Measurements from ENCODE around the gene TEF. TPM values are rescaled to one million over a fixed set of nuclear protein-coding genes. Genes with fewer than 3 reads are reported as not detected.

TEF gene
- total RNA-seq, 6 experiments from 2014 or later = 7.4 to 10.6 (median 9.4) TPM

- Mint-ChIP-seq H3K36me3 (ENCODE audit: low read depth) (peaks cover 23% of the 10 kb centered on the region), H3K27ac (peak overlapping the region; percentile 97), H3K9me3 (no peaks in the 10 kb centered on the region), H3K4me3 (peak overlapping the region; percentile 99), H3K27me3 (ENCODE audit: insufficient read depth) (peaks cover 15% of the 10 kb centered on the region), H3K4me1 (ENCODE audit: low read depth) (peaks cover 17% of the 10 kb centered on the region)
- DNase-seq = peak; percentile 36
- TF ChIP-seq CTCF (IDR thresholded peaks at IDR 0.05) = no peak
Measured at GRCh38 chr22:41447435-41448188, 65.9 kb downstream of the TEF start.

DNA sequence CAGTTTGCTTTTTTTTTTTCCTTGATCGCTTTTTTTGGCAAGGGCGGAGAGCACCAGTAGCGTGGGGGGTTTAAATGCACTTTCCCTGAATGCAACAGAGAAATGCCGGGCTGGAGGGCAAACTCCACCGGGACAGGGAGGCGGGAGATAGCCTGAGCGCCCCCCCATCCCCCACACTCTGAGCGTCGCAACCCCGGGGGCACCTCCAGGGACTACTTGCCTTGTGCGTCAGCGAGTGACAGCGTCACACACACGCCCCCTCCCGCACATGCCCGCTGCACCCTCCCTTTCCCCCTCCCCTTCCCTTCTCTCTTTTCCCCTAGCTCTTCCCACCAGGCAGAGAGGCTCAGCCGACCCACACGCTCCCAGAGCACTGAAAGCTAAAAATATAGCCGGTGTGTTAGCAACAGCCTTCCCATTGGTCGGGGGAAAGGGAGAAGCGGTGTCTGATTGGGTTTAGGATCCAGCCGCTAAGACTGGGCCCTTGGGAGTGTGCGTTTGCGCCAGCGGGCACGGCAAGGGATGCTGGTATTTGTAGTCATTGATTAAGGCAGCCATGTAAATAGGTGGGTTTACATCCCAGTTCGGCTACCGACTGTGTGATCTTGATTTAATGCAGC is 66.6 kb downstream of the TEF start:
- Mint-ChIP-seq H3K4me3 (peak overlapping the region; percentile 99), H3K4me1 (ENCODE audit: low read depth) (peaks cover 13% of the 10 kb centered on the region), H3K27me3 (ENCODE audit: insufficient read depth) (peaks cover 15% of the 10 kb centered on the region), H3K36me3 (ENCODE audit: low read depth) (peaks cover 23% of the 10 kb centered on the region), H3K9me3 (no peaks in the 10 kb centered on the region), H3K27ac (peak overlapping the region; percentile 97)
- TF ChIP-seq CTCF (IDR thresholded peaks at IDR 0.05) = no peak
- DNase-seq = peak; percentile 99

Other genes with a start within 250 kb of the TEF start
- 10 to 100 TPM; 21.1 to 27.4 (median 25.2) TPM for gene L3MBTL2, start 176.6 kb upstream of the TEF start, total RNA-seq (2021; fragmentation: NEBNext Ultra II Directional; extraction: Animal tissue kit (Norgen Biotek cat#: 25700))
- gene CHADL, start 141.0 kb upstream of the TEF start, total RNA-seq (2021; fragmentation: NEBNext Ultra II Directional; extraction: Animal tissue kit (Norgen Biotek cat#: 25700)) = under 1 TPM; 0.13 to 0.51 (median 0.45) TPM
- gene RANGAP1, start 95.8 kb upstream of the TEF start, total RNA-seq (2021; fragmentation: NEBNext Ultra II Directional; extraction: Animal tissue kit (Norgen Biotek cat#: 25700)) = 100 to 1,000 TPM; 215 to 249 (median 227) TPM
- gene ZC3H7B, start 80.4 kb upstream of the TEF start, total RNA-seq (2021; fragmentation: NEBNext Ultra II Directional; extraction: Animal tissue kit (Norgen Biotek cat#: 25700)) = 100 to 1,000 TPM; 108 to 137 (median 130) TPM
- gene TOB2, start 64.9 kb downstream of the TEF start, total RNA-seq (2021; fragmentation: NEBNext Ultra II Directional; extraction: Animal tissue kit (Norgen Biotek cat#: 25700)) = 10 to 100 TPM; 49.2 to 54.9 (median 51.9) TPM
- 10 to 100 TPM; 40.0 to 58.4 (median 55.3) TPM for gene PHF5A, start 86.8 kb downstream of the TEF start, total RNA-seq (2021; fragmentation: NEBNext Ultra II Directional; extraction: Animal tissue kit (Norgen Biotek cat#: 25700))
- 10 to 100 TPM; 72.3 to 87.4 (median 78.7) TPM for gene ACO2, start 87.2 kb downstream of the TEF start, total RNA-seq (2021; fragmentation: NEBNext Ultra II Directional; extraction: Animal tissue kit (Norgen Biotek cat#: 25700))
- 10 to 100 TPM; 50.9 to 72.1 (median 56.0) TPM for gene POLR3H, start 162.5 kb downstream of the TEF start, total RNA-seq (2021; fragmentation: NEBNext Ultra II Directional; extraction: Animal tissue kit (Norgen Biotek cat#: 25700))
- gene CSDC2, start 179.1 kb downstream of the TEF start, total RNA-seq (2021; fragmentation: NEBNext Ultra II Directional; extraction: Animal tissue kit (Norgen Biotek cat#: 25700)) = 1 to 10 TPM; 3.4 to 7.9 (median 4.2) TPM
- 10 to 100 TPM; 60.1 to 69.2 (median 64.8) TPM for gene PMM1, start 207.9 kb downstream of the TEF start, total RNA-seq (2021; fragmentation: NEBNext Ultra II Directional; extraction: Animal tissue kit (Norgen Biotek cat#: 25700))
- 10 to 100 TPM; 41.4 to 53.3 (median 46.1) TPM for gene DESI1, start 239.1 kb downstream of the TEF start, total RNA-seq (2021; fragmentation: NEBNext Ultra II Directional; extraction: Animal tissue kit (Norgen Biotek cat#: 25700))
- 100 to 1,000 TPM; 324 to 395 (median 373) TPM for gene XRCC6, start 239.4 kb downstream of the TEF start, total RNA-seq (2021; fragmentation: NEBNext Ultra II Directional; extraction: Animal tissue kit (Norgen Biotek cat#: 25700))

Measured in HFFc6 (cell line).